ENCODE measurements around the gene SLC39A11.

- no peak for TF ChIP-seq CTCF (conservative IDR thresholded peaks at IDR 0.05 in 1 of 2, IDR thresholded peaks at IDR 0.05 in 1 of 2; ENCODE audit: extremely low read depth in 1 of 2, insufficient read depth in 1 of 2, low read depth in 1 of 2, low read length in 2 of 2)
- no peak for TF ChIP-seq EZH2 (IDR thresholded peaks at IDR 0.05; ENCODE audit: borderline replicate concordance, low read length)
These were observed 372.0 kb downstream of the SLC39A11 start for GRCh38 chr17:72720494-72720825.
